HepG2 (cell line): Measurements from ENCODE around the gene VWA1.

Experiments
- CHD2 ChIP-seq: IDR thresholded peaks from 2 replicates; pipeline ENCODE4 v1.6.1; 2011; ENCODE audit warnings: low read depth, low read length, improper control_type of control experiment
- MAFG ChIP-seq: sonication (generic); formaldehyde crosslinking; IDR thresholded peaks from 2 replicates; pipeline ENCODE4 v1.5.1; 2020; ENCODE audit warnings: mild to moderate bottlenecking, missing genetic modification reagents
- SYNCRIP ChIP-seq: fragments of 200-400 bp; formaldehyde crosslinking; IDR thresholded peaks from 2 replicates; pipeline ENCODE4 v1.6.1; 2018; ENCODE audit warnings: mild to moderate bottlenecking, low read depth, low read length; ENCODE audit not compliant: insufficient read depth
- THAP7 ChIP-seq: sonication (generic); formaldehyde crosslinking; IDR thresholded peaks from 2 replicates; pipeline ENCODE4 v1.8.1; 2023; ENCODE audit warnings: mild to moderate bottlenecking, missing genetic modification reagents

- TF ChIP-seq SYNCRIP (no peak), MAFG (CRISPR knock-in tag) (no peak), THAP7 (CRISPR knock-in tag) (no peak), CHD2 (no peak)
These were observed 23.9 kb upstream of the VWA1 start for GRCh38 chr1:1411626-1412025.
